Loucy (cell line): Measurements from ENCODE around the gene PTPRN2.
"Not testable (repeated sequence)": the region's sequence is repeated elsewhere in the genome, so short reads cannot be mapped to it uniquely, and the experiment has no call there.

Source experiments
- H2AFZ ChIP-seq: fragments of 200-600 bp; sonication (generic); 2 replicates; pipeline ENCODE4 v1.6.0; 2016; ENCODE audit warnings: antibody characterized with exemption, mild to moderate bottlenecking, low read length, moderate library complexity
- H3F3A ChIP-seq: fragments of 200-600 bp; 2 replicates; pipeline ENCODE4 v1.6.0; 2016; ENCODE audit warnings: antibody characterized with exemption, low read depth, mild to moderate bottlenecking
- H3K27me3 ChIP-seq: fragments of 200-600 bp; sonication (generic); 2 replicates; pipeline ENCODE4 v1.6.1; 2014; ENCODE audit warnings: low read length, mild to moderate bottlenecking; ENCODE audit not compliant: insufficient read depth, poor library complexity, severe bottlenecking
- H3K36me3 ChIP-seq: fragments of 200-600 bp; sonication (generic); 2 replicates; pipeline ENCODE4 v1.6.1; 2016; ENCODE audit warnings: low read length; ENCODE audit not compliant: insufficient read depth
- H3K4me1 ChIP-seq: fragments of 200-600 bp; sonication (generic); 2 replicates; pipeline ENCODE4 v1.5.1; 2014; ENCODE audit warnings: low read length, mild to moderate bottlenecking; ENCODE audit not compliant: insufficient read depth, poor library complexity, severe bottlenecking
- H3K4me2 ChIP-seq: fragments of 200-600 bp; sonication (generic); 2 replicates; pipeline ENCODE4 v1.6.0; 2014; ENCODE audit warnings: antibody characterized with exemption, low read length, low read depth, mild to moderate bottlenecking; ENCODE audit not compliant: poor library complexity, severe bottlenecking
- H3K4me3 ChIP-seq: fragments of 200-600 bp; sonication (generic); 2 replicates; pipeline ENCODE4 v1.5.1; 2014; ENCODE audit warnings: low read length, mild to moderate bottlenecking, mixed read lengths; ENCODE audit not compliant: poor library complexity, severe bottlenecking
- H3K79me2 ChIP-seq: fragments of 200-600 bp; sonication (generic); 2 replicates; pipeline ENCODE4 v1.6.1; 2014; ENCODE audit warnings: low read length; ENCODE audit not compliant: insufficient read depth
- H3K9ac ChIP-seq: fragments of 200-600 bp; sonication (generic); 2 replicates; pipeline ENCODE4 v1.6.0; 2014; ENCODE audit warnings: mild to moderate bottlenecking, low read depth, low read length, moderate library complexity; ENCODE audit not compliant: poor library complexity, severe bottlenecking
- H3K9me2 ChIP-seq: fragments of 200-600 bp; sonication (generic); replicated peaks from 2 replicates; pipeline ENCODE4 v1.6.1; 2016; ENCODE audit warnings: low read depth, low read length, mixed read lengths
- H3K9me3 ChIP-seq: fragments of 200-600 bp; sonication (generic); 2 replicates; pipeline ENCODE4 v1.6.1; 2014; ENCODE audit warnings: mild to moderate bottlenecking, antibody characterized with exemption, low read length, low read depth; ENCODE audit not compliant: insufficient read depth
- H4K20me1 ChIP-seq: fragments of 200-600 bp; sonication (generic); 2 replicates; pipeline ENCODE4 v1.6.0; 2014; ENCODE audit warnings: antibody characterized with exemption, low read length, mild to moderate bottlenecking; ENCODE audit not compliant: insufficient read depth, poor library complexity, severe bottlenecking
- CTCF ChIP-seq: fragments of 200-600 bp; sonication (generic); conservative IDR thresholded peaks from 2 replicates; pipeline ENCODE4 v1.5.1; 2014; ENCODE audit warnings: mild to moderate bottlenecking, antibody characterized with exemption, low read length
- EZH2phosphoT487 ChIP-seq: fragments of 200-600 bp; IDR thresholded peaks from 2 replicates; pipeline ENCODE4 v1.6.1; 2018; ENCODE audit warnings: antibody characterized with exemption, mild to moderate bottlenecking, moderate library complexity, borderline replicate concordance

The PTPRN2 gene

GRCh38 chr7:158047391-158048059, 540.1 kb downstream of the PTPRN2 start:
- no peak overlapping the region for H3K4me3 ChIP-seq
- no peaks in the 10 kb centered on the region for H3K4me1 ChIP-seq
- no peak overlapping the region for H2AFZ ChIP-seq
- H3K9me3 ChIP-seq, result peaks cover 9% of the 10 kb centered on the region; the same call in 1 of the 2 replicates
- no peaks in the 10 kb centered on the region for H4K20me1 ChIP-seq
- H3F3A ChIP-seq, result no peaks in the 10 kb centered on the region
- H3K4me2 ChIP-seq, result no peak overlapping the region
- H3K36me3 ChIP-seq, result no peaks in the 10 kb centered on the region
- no peak overlapping the region for H3K9ac ChIP-seq
- H3K9me2 ChIP-seq, result no peaks in the 10 kb centered on the region
- no peak for TF ChIP-seq EZH2phosphoT487
- no peak for TF ChIP-seq CTCF
- H3K79me2 ChIP-seq, result no peaks in the 10 kb centered on the region
- H3K27me3 ChIP-seq, result no peaks in the 10 kb centered on the region

- H3K79me2 ChIP-seq, H3K4me1 ChIP-seq, H3K36me3 ChIP-seq, H3K4me3 ChIP-seq, H3K9me2 ChIP-seq, H3K9me3 ChIP-seq, H3K9ac ChIP-seq, H3K4me2 ChIP-seq, H3K27me3 ChIP-seq, H4K20me1 ChIP-seq, H3F3A ChIP-seq, H2AFZ ChIP-seq: not testable (repeated sequence)
Observed at GRCh38 chr7:158046246-158046645, 541.4 kb downstream of the PTPRN2 start.

DNA sequence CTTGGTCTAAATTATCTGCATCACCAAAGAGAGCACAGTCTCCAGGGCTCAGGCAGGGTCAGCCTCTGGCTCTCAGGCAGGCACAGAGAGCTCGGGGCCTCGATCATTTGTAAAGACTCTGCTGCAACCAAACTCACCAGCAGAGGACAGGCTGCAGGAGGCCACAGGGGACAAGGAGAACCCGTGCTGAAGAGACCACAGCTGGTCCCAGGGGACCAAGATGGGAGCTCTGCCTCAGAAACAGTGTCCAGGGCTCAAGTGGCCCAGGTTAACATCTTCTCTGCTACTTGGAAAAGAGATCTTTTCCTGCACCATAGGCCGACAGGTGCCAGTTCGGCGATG, 543.2 kb downstream of the PTPRN2 start:
- H2AFZ ChIP-seq, result no peak overlapping the region
- H3K4me3 ChIP-seq, result no peak overlapping the region
- H3K9me3 ChIP-seq, result peaks cover 10% of the 10 kb centered on the region; the same call in 1 of the 2 replicates
- H3K9ac ChIP-seq, result no peak overlapping the region
- no peaks in the 10 kb centered on the region for H3K9me2 ChIP-seq
- no peaks in the 10 kb centered on the region for H3K36me3 ChIP-seq
- TF ChIP-seq EZH2phosphoT487, result no peak
- no peak for TF ChIP-seq CTCF
- no peaks in the 10 kb centered on the region for H3K4me1 ChIP-seq
- no peaks in the 10 kb centered on the region for H4K20me1 ChIP-seq
- no peaks in the 10 kb centered on the region for H3F3A ChIP-seq
- H3K27me3 ChIP-seq, result no peaks in the 10 kb centered on the region
- no peak overlapping the region for H3K4me2 ChIP-seq
- no peaks in the 10 kb centered on the region for H3K79me2 ChIP-seq
